HG03280 (cell line): ENCODE measurements around the gene TUB.
A peak's percentile ranks its signal among the peaks of the same experiment; 100 is the strongest.

Experiments used
- ATAC-seq: cut with Tn5 transposase; IDR thresholded peaks from one replicate; pipeline ENCODE4 v1.9.1; 2021; ENCODE audit warnings: mild to moderate bottlenecking, moderate library complexity; ENCODE audit not compliant: unreplicated experiment

The TUB gene

DNA sequence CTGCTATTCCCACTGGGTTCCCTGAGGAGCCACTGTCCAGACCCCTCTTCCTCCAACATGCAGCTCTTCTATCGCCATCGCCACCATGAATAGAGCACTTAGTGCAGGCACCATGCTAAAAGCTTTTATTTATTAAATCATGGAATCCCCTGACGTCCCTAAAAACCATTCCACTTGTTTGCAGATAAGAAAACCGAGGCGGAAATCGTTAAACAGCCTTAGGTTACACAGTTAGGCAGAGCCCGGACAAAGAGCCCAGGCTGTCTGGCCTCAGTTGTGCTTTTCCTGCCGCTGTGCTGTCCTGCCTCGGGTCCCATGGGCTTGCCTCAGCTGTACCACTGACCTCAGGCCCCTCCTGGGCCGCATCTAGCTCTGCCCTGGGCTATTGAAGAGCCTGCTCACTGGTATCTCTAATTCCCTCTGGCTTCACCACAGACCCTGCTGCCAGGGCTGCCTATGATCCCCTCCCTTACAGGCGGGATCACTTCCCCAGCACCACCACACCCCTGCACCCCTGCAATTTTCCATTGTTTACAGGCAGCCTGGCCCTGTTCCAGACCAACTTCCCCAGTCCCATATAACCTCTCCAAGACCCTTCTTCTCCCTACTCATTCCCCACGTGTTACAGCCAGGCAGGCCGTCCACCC lies 13.0 kb upstream of the TUB start:
- no peak for ATAC-seq

DNA sequence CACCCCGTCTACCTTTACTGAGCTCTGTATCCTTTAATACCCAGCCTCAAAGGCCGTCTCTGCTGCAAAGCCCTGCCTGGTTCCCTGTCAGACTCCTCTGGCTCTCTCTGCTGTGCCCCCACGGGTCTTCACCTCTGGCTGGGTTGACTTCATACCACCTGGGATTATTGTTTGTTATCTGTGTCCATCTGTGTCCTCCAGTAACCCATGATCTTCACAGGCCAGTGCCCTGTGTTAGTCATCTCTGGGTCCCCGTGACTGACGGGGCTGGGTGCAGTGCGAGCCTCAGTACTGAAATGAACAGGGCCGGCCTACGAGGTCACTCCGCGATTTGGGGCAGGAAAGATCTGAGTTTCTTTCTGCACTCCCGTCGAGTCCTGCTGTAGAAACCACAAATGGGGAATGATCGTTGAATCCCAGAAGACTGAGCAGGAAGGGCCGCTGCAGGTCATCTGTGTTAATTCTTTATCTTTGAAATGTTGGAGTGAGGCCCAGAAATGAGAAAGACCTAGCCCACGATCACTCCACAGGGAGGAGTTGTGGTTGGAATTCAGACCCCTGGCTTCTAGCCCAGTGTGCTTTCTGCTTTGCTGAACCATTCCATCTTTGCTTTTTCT lies 12.3 kb upstream of the TUB start:
- no peak for ATAC-seq

DNA sequence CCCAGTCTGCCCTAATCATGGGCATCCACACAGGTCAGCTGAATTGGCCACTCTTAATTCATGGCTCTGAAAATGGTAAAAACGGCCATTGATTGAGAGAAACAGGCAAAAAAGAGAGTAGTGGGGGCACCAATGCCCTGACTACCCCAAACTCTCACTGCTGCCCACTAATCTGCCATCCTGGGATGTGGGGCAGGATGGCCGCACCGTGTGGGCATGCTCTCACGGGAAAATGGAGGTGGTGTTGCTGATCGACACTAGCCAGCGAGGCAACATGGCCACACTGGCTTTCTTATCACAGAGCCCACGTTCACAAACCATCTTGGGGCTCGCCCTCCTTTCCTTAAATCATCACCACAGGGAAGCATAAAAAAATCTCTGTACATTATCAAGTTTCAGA lies 11.2 kb upstream of the TUB start:
- ATAC-seq: no peak

DNA sequence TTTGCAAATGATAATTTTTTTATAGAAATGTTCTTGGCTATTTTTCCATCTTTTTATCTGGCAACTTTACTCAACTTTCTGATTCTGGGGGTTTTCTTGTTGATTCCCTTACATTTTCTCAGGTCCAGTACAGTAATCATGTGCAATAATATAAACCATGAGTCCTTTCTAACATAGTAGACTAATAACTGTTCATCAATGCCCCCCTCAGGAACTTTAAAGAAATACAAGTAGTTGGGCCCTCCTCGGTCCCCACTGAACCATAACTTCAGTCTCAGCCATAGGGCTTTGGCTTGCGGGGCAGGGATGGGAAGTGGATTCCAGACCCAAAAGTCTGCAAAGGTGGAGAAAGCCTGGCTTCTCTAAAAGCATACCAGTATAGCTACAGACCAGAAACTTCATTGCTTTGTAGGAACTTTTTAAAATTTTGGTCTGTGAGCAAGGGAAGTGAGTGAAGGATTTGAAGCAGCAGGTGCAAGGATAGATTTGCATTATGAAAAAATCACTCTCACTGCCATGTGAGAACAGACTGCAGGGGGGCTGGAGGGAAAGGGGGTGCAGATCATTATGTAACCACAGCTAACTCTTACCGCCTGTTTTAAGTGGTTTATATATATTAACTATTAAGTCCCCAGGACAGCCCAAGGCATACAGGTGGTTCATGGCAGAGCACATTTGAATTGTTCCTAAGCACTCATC lies 10.4 kb upstream of the TUB start:
- no peak for ATAC-seq

DNA sequence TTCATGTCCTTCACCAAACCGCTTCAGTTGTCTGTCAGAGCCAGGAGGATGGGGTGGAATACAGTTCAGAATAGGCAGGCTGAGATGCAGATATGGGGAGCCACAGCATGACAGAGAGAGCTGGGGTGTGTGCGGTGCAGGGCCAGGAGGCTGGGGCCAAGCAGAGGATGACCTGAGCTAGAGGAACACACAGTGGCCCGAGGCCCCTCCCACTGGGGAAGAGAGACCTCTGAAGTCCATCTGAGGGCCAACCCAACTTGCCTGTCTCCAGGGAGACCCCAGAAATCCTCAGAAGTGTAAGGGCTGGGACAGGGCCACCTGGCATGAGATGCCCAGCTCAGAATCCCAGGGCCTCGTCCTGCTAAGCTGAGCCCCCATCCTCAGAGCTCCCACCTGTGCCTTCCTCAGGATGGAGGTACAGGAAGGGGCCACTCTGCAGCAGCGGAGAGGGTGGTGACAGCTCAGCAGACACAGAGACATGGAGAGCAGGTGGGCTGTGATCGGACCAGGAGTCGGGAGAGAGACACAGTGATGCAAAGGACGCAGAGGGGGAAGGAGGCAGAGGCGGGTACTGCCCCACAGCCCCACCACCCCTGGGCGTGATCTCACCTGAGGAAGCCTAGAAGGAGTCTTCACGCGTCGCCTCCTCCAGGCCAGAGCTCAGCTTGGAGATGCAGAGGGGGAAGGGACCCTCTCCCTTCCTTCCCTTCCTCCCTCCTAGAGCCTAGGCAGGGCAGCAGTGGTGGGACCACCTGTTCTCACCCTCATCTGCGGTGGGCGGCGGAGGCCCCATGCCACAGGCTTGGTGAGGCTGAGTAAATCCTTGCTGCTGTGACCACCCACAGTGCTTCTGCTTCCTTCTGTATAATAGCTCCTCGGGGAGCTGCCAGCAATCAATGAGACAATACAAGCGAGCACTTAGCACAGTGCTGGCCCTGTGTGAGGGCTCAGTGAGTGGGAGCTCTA lies 9.1 kb upstream of the TUB start:
- no peak for ATAC-seq

DNA sequence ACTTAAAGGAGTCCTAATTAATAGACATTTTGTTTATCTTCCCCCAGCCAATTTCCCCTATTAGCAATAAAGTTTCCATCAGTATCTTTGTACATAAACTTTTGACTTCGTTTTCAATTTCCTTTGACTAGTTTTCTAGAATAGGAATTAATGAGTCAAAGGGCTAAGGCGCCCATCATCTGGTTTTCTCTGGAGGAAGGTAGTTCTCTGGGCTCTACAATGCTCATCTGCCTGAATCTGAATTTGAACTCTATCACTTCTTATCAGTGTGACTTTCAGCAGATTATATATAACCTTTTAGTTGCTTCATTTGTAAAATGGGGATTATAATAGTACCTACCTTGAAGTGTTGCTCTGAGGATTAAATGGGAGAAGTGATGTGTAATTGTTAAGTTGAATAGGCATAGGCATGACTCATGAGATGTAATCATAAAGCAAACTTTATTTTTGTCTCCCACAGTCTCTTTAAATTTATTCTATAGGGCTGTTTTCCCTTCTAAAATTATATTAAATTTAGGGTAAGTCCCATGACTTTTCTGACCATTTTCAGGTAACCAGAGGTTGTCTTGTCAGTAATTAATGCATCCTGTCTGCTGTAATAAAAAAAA lies 5.8 kb upstream of the TUB start:
- no peak for ATAC-seq

DNA sequence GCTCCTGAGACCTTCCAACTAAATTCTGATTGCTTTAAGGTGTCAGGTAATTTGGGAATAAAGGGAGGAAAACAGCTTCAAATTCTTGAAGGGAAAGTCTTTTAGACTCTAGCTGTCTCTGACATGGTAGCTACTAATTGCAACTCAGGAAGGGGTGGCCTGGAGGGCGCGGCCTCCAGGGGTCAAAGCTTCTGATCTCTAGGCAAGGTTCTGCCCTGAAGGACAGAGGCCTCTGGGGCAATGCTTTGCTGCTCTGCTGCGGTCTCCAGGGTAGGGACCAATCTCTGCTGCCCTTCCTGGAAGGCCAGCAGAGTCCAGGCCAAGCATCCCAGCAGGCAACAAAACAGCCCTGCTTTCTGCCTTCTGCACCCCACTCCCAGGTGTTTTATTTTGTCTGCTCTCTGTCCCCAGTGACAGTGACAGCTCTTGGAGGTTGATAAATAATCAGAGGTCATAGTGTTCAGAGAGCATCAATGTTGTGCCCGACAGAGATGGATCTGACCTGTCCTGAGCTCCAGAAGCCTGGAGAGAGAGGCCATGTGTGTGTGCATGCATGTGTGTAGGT lies 1.8 kb upstream of the TUB start:
- ATAC-seq: no peak

DNA sequence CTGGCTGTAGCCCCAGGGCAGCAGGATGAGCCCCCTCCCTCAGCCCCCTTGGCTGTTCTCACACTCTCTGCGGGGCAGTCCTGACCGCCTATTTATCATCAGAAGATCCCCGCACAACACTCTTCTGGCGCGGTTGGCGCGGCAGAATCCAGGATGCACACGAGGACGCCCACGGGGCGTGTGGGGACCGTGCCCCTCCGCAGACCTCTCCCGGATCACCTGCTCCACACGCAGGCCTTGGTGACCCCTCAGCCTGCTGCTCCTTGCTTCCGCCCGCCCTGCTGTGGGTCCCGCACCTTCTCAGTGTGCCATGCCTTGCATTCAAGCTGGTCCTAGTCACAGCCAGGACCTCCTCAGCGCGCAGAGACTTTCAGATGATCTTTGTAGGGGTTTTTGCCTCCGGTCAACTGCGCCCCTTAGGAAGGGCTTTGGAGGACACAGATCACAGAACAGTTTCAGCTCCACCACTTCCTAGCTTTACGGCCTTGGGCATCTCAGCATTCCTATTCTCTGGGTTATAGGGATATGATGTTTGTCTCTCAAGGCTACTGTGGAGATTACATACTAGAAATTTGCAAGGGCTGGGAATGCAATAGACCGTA lies 841 bp upstream of the TUB start:
- ATAC-seq: no peak

DNA sequence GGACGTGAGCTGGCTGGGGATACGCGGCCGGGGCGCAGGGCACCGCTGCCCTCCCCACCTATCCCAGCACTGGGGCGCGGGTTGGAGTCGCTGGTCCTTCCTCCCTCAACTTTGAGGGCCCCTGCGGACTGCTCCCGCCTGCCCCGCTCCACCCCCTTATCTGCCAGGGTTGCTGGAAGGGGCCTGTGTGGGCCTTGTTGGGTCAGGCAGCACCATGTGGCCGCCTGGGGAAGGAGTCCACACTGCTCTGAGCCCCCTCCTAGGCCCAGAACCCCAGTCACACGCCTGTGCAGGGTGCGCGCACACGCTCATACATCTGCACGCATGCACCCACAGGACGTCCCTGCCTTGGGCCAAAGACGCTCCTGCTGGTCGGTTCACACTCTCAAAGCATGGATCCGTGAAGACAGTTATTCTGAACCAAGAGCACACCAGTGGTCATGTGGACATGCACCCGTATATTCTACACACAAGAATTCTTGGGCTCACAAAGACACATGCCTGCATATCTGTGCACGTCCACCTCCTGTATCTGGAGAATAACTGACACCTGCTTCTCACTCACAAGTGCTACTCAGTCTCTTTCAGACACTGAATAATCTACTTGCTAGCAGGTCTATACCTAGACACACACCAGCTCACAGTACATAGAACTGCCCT lies 710 bp downstream of the TUB start:
- no peak for ATAC-seq

DNA sequence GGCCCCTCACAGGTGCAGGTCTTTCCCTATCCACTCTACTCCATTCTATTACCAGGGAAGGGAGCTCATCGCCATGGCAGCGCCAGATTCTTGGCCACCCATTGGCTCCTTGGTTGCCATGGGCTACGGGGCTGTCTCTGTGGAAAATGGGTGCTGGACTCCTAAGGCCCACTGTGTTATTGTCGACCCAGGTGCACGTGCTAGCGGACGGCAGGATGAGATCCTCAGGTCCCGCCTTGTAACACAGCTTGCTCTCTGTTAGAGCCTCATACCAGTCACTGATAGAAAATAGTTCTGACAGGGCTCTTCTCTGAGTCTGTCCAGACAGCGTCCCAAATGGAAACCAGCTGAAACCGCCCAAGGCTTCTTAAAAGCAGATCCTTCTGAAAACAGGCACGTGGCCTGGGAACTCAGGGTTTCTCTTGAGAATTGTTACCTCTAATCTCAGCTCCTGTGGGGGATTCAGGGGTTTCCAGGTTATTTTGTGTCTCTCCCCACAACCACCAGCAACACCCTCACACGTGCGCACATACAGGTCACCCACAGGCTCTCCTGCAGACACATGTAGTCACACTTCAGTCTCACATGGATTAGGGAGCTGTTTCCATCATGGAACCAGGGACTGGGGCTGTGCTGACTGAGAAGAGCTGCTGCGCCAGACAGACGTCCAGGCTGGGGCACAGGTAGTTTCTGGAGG lies 1.5 kb downstream of the TUB start:
- no peak for ATAC-seq

DNA sequence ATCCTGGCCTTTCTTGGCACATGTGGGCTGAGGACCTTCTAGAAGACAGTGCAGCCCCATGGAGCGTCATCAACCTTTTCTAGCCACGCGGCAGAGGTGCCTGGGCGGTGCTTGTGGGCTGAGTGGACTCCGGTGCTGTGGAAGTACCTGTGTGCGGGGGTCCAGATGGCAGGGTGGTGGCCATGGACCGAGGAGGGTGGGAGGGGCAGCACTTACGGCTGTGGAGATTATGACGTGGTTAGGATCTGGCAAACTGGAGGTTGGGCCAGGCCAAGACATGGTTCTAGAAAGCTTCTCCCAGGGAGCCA lies 2.0 kb downstream of the TUB start:
- no peak for ATAC-seq

DNA sequence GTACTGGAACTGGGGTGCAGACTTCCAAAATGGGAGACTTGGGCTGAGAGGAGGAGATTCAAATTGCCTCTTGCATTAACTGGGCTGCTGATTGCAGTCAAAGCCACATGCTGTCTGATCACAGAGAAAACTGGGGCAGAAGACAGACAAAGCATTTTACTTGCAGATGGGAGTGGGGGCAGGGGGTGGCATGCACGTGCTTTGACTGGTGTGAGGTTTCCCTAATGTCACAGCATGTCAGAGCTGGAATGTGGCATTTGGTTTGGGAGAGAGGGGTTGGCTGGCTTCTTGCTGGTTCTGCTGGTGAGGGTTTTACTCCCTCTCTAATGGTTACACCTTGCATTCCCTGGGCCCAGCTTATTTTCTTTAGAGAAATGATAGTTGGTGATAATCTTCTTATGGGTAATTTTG lies 2.9 kb downstream of the TUB start:
- ATAC-seq: no peak

DNA sequence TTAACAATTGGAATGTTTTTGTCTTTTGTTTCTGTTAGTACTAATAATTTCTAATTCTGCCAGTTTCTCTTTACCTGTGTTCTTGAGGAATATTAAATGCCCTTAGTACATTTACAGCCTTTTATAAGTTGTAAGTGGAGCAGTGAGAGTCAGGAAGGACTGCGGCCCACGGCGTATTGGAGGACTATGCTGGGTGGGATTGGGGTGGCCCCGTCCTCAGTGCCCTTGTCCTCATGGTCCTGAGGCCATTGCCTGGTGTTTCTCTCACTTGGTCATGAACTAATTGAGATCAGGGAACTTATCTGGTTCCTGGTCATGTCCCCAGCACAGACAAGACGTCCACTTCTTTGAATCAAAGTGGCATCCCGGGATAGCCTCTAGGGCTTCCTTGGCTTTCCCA lies 3.3 kb downstream of the TUB start:
- ATAC-seq: no peak

DNA sequence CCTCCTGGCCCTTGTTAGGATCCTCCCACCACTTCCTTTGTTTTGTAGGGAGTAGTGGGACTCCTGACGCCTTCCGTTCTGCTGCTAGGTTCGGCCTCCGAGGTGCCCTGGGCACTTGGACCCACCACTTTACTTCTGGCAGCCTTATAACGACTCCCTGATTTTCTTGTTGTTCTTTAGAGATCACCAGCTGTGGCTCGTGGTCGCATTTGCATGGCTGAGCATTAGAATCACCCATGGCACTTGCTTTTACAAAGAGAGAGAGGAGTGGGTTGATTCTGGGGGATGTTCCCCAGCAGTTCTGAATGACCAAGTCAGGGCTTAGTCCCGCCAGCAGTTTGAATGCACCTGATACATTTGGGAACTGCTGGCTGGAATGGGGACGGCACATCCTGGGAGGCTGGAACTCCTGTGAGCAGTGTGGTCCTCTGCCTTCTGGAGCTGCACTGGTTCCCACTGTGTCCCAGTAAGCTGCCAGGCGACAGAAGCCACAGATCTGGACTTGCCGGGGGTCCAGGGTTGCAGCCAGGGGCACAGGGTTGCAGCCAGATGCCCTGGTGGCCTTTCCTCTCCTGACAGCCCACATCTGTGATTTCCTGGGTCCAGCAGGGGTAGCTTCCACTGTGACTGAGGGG lies 4.1 kb downstream of the TUB start:
- no peak for ATAC-seq

DNA sequence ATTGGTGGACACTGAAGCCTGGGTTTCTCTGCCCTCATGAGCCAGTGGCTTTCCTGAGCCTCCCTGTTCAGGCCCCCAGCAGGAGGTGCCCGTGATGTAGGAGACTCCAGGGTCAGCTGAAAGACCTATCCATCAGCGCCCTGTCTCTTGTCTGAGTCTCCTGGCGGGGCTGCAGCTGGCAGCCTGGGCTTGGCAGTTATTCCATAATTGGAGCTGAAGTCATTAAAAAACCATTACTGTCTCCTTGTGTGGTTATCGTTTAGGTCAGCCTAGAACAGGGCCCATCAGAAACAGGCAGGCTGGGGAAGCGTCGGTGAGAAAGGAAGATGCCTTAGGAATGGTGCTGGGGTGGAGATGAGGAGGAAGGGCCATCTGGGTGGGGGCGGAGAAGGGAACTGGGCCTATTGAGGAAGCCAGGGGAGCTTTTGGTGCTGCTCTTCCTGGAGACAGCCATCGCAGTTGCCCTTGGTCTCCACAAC lies 5.0 kb downstream of the TUB start:
- no peak for ATAC-seq

DNA sequence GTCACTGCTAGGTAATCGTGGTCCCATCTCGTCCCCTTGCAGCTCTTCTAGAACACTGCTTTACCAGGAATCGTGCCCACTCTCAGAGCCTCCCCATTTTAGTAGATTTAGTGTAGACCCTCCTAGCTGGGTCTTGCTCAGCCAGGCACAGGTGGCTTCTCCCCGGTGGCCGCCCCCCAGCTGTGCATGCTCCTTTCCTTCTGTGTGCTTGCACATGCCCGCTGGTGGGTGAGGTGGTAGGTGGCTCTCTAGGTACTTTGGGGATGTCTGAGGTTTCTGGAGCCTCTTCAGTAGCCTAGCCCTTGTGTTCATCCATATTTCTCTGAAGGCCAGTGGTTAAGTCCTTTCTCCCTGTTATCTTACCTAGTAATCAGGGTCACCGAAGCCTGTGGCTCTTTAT lies 5.6 kb downstream of the TUB start:
- ATAC-seq: no peak

DNA sequence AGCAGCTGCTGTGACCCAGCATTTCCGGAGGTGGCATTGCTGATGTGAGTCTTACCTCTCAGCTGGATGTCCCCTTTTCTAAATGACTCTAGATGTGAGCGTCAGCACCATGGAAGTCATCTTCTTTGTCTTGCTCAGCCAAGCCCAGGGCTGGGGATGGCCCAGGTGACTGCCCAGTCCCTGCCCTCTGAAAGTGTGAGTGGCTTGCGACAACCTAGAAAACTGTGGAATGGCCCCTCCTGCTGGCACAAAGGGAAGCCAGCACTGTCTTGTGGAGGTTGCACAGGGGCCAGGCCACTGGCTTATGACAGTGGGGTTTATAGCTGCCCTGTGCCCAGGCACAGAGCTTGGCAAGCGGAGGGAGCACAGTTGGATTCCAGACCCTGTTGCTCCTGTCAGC lies 6.2 kb downstream of the TUB start:
- peak; percentile 49 for ATAC-seq

DNA sequence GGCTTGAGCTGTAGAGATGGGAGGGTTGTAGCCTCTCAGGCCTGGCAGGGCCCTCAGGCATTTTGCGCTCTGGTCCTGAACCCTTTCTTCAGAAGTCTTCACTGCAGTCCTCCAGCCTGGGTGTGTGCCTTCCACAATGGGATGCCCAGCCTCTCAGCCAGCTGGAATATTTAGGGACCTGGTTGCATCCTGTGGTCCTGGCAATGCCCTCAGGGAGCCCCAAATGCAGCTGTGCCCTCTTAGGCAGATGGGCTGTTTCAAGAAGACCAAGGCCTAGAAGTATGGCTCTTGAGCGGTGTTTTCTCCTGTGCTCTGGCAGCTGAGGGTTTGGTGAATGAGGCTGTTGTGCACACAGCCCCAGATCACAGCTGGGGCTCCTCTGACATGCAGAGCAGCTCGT lies 6.7 kb downstream of the TUB start:
- no peak for ATAC-seq
